Glutamatergic neuron (in vitro differentiated cells): ENCODE measurements around the gene SHANK2. TPM values are rescaled to one million over a fixed set of nuclear protein-coding genes. Genes with fewer than 3 reads are reported as not detected.

ENCODE experiments used
- DNase-seq: peaks from one replicate; pipeline ENCODE4 v3.0.0; 2022
- H3K27ac Mint-ChIP-seq: one replicate; pipeline ENCODE4 v1.8.0; 2020; ENCODE audit warnings: mild to moderate bottlenecking, mixed read lengths, inconsistent platforms; ENCODE audit not compliant: unreplicated experiment
- H3K27me3 Mint-ChIP-seq: one replicate; pipeline ENCODE4 v1.8.0; 2020; ENCODE audit warnings: mild to moderate bottlenecking, moderate library complexity, mixed read lengths, inconsistent platforms; ENCODE audit not compliant: unreplicated experiment
- H3K36me3 Mint-ChIP-seq: one replicate; pipeline ENCODE4 v1.8.0; 2020; ENCODE audit warnings: mild to moderate bottlenecking, mixed read lengths, inconsistent platforms; ENCODE audit not compliant: unreplicated experiment
- H3K4me1 Mint-ChIP-seq: one replicate; pipeline ENCODE4 v1.8.0; 2020; ENCODE audit warnings: mild to moderate bottlenecking, low read depth, mixed read lengths, inconsistent platforms; ENCODE audit not compliant: unreplicated experiment
- H3K4me3 Mint-ChIP-seq: one replicate; pipeline ENCODE4 v1.8.0; 2020; ENCODE audit warnings: mild to moderate bottlenecking, mixed read lengths, inconsistent platforms; ENCODE audit not compliant: unreplicated experiment
- H3K9me3 Mint-ChIP-seq: one replicate; pipeline ENCODE4 v1.8.0; 2020; ENCODE audit warnings: mild to moderate bottlenecking, moderate library complexity, mixed read lengths, inconsistent platforms; ENCODE audit not compliant: unreplicated experiment
- CTCF ChIP-seq: fragments of 200-600 bp; sonication (generic); IDR thresholded peaks from one replicate; pipeline ENCODE4 v1.5.0; 2021; ENCODE audit not compliant: partially characterized antibody, unreplicated experiment
- total RNA-seq: library from RNA; stranded (reverse); fragmentation: NEBNext Ultra II Directional; extraction: Animal tissue kit (Norgen Biotek cat#: 25700); gene quantifications from one replicate; pipeline ENCODE4 v1.2.1, GENCODE V29; 2021; ENCODE audit not compliant: unreplicated experiment

SHANK2 gene
- total RNA-seq, 1 donor from 2014 or later, result 23.0 TPM

- Mint-ChIP-seq H3K4me1 (peaks cover 2% of the 10 kb centered on the region), H3K27me3 (peaks cover 2% of the 10 kb centered on the region), H3K36me3 (peaks cover 17% of the 10 kb centered on the region), H3K27ac (no peak overlapping the region), H3K4me3 (no peak overlapping the region), H3K9me3 (peaks cover 3% of the 10 kb centered on the region)
- TF ChIP-seq CTCF, result no peak
- no peak for DNase-seq
Observed at GRCh38 chr11:71269603-71270511, 17.5 kb upstream of the SHANK2 start.

- no peak for DNase-seq
- Mint-ChIP-seq H3K27ac (no peak overlapping the region), H3K36me3 (peaks cover 14% of the 10 kb centered on the region), H3K4me3 (no peak overlapping the region), H3K4me1 (peaks cover 2% of the 10 kb centered on the region), H3K27me3 (peaks cover 2% of the 10 kb centered on the region), H3K9me3 (no peaks in the 10 kb centered on the region)
- no peak for TF ChIP-seq CTCF
Observed at GRCh38 chr11:71268706-71269321, 16.4 kb upstream of the SHANK2 start.

DNA sequence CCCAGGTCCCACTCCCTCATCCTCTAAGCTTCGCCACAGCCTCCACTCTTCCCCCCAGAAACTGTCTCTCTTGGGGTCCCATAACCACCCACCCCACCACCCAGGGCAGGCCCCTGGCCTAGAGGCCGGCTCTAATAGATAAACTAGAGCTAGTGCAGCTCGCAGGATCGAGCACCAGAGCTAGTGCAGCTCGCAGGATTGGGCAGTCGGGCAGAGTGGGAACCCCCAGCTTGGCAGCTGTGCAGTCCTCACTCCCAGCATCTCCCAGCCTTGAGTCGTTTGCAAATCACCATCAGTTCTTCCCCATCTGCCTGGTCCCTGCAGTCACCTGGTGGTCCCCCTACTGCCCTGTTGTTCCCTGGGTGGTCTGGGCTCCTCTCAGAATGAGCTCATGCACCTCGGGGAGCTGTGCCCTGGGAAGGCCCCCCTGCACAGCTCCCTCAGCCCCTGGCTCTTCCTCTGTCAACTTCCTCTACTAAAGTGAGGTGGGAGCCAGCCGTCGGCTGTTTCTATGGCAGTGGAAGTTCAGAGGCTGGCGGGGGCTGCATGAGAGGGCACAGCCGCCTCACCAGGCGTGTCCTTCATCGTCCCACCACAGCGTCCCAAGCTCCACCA is 15.5 kb upstream of the SHANK2 start:
- H3K27me3 Mint-ChIP-seq, result peaks cover 4% of the 10 kb centered on the region
- H3K4me1 Mint-ChIP-seq, result peaks cover 2% of the 10 kb centered on the region
- peaks cover 5% of the 10 kb centered on the region for H3K36me3 Mint-ChIP-seq
- H3K4me3 Mint-ChIP-seq, result no peak overlapping the region
- DNase-seq, result no peak
- no peak for TF ChIP-seq CTCF
- no peaks in the 10 kb centered on the region for H3K9me3 Mint-ChIP-seq
- H3K27ac Mint-ChIP-seq, result no peak overlapping the region

GRCh38 chr11:71266114-71266833 is 13.9 kb upstream of the SHANK2 start:
- Mint-ChIP-seq H3K4me3 (no peak overlapping the region), H3K4me1 (peaks cover 2% of the 10 kb centered on the region), H3K36me3 (peaks cover 3% of the 10 kb centered on the region), H3K27ac (peak overlapping the region; percentile 41), H3K27me3 (peaks cover 4% of the 10 kb centered on the region), H3K9me3 (no peaks in the 10 kb centered on the region)
- no peak for TF ChIP-seq CTCF
- no peak for DNase-seq
